B cell (primary cell): ENCODE measurements around the gene WTAP. TPM values are rescaled to one million over a fixed set of nuclear protein-coding genes. Genes with fewer than 3 reads are reported as not detected.

Experiments
- ATAC-seq: fragments of 200-7000 bp; cut with Tn5 transposase; one replicate; pipeline ENCODE4 v1.10.0; 2021; ENCODE audit warnings: low read depth, mild to moderate bottlenecking, moderate number of reproducible peaks, moderate library complexity
- CTCF ChIA-PET: fragments of 350-600 bp; sonication (Branson Sonifier 250); formaldehyde crosslinking; loops from one replicate; lab custom pipeline; 2021; ENCODE audit warnings: antibody characterized with exemption, inconsistent platforms; lab: Charles Lee
- POLR2A ChIA-PET: fragments of 350-600 bp; sonication (Branson Sonifier 250); formaldehyde crosslinking; loops from one replicate; lab custom pipeline; 2021; ENCODE audit warnings: antibody characterized with exemption; lab: Charles Lee
- DNase-seq: peaks from one replicate; pipeline ENCODE4 v3.0.0; 2013
- H2AFZ ChIP-seq: 2 replicates; pipeline ENCODE4 v1.6.1; 2012; ENCODE audit warnings: mild to moderate bottlenecking, low read depth, low read length; ENCODE audit not compliant: insufficient read depth, poor library complexity, severe bottlenecking
- H3K27ac ChIP-seq, 2 donors: 1 replicate in 1 of 2; 2 replicates in 1 of 2; pipeline ENCODE4 v1.5.1; 2012 to 2013; ENCODE audit warnings: low read length in 2 of 2, mild to moderate bottlenecking in 2 of 2, moderate library complexity in 1 of 2
- H3K27me3 ChIP-seq, 4 experiments: fragments of 200-600 bp in 1 of 4; sonication (generic) in 1 of 4; replicated peaks in 1 of 4; 1 replicate in 2 of 4; 2 replicates in 2 of 4; pipeline versions ENCODE4 v1.6.1 to v1.7.0; 2013 to 2016; ENCODE audit warnings: low read length in 3 of 4, mild to moderate bottlenecking in 2 of 4, mixed read lengths in 1 of 4, moderate library complexity in 1 of 4; ENCODE audit not compliant: insufficient read depth in 4 of 4, control insufficient read depth in 3 of 4; ENCODE audit errors: control extremely low read depth in 1 of 4
- H3K36me3 ChIP-seq, 2 experiments: replicated peaks in 1 of 2; 1 replicate in 1 of 2; 2 replicates in 1 of 2; pipeline versions ENCODE4 v1.6.1 to v1.7.1; 2013; ENCODE audit warnings: low read length in 1 of 2; ENCODE audit not compliant: insufficient read depth in 2 of 2, control insufficient read depth in 1 of 2; ENCODE audit errors: control extremely low read depth in 1 of 2, extremely low read depth in 1 of 2
- H3K4me1 ChIP-seq, 2 donors: fragments of 200-600 bp in 1 of 2; sonication (generic) in 1 of 2; 1 replicate in 1 of 2; 2 replicates in 1 of 2; pipeline versions ENCODE4 v1.5.1 to v1.6.1; 2013 to 2017; ENCODE audit warnings: low read length in 2 of 2; ENCODE audit not compliant: control insufficient read depth in 2 of 2, insufficient read depth in 2 of 2
- H3K4me2 ChIP-seq: replicated peaks from 2 replicates; pipeline ENCODE3; 2012; ENCODE audit warnings: mild to moderate bottlenecking, low read depth, low read length; ENCODE audit not compliant: poor library complexity, severe bottlenecking
- H3K4me3 ChIP-seq, 5 experiments: fragments of 200-600 bp in 1 of 5; sonication (generic) in 1 of 5; 1 replicate in 3 of 5; 2 replicates in 2 of 5; pipeline versions ENCODE4 v1.5.1 to v1.7.0; 2011 to 2016; ENCODE audit warnings: low read length in 4 of 5, mild to moderate bottlenecking in 4 of 5, low read depth in 2 of 5, control low read depth in 1 of 5, moderate library complexity in 1 of 5; ENCODE audit not compliant: insufficient read depth in 1 of 5; ENCODE audit errors: control extremely low read depth in 1 of 5, extremely low read depth in 1 of 5
- H3K79me2 ChIP-seq: fragments of 200-600 bp; sonication (generic); one replicate; pipeline ENCODE4 v1.6.0; 2016; ENCODE audit warnings: low read length; ENCODE audit not compliant: control insufficient read depth, insufficient read depth
- H3K9ac ChIP-seq: fragments of 200-600 bp; sonication (generic); 2 replicates; pipeline ENCODE4 v1.6.1; 2017; ENCODE audit warnings: mild to moderate bottlenecking, low read length, moderate library complexity
- H3K9me3 ChIP-seq, 3 donors: one replicate each; pipeline versions ENCODE4 v1.6.1 to v1.7.1; 2013; ENCODE audit warnings: low read length in 2 of 3; ENCODE audit not compliant: control insufficient read depth in 2 of 3, insufficient read depth in 1 of 3; ENCODE audit errors: control extremely low read depth in 1 of 3
- H4K20me1 ChIP-seq: 2 replicates; pipeline ENCODE4 v1.6.0; 2012; ENCODE audit warnings: mild to moderate bottlenecking, low read length; ENCODE audit not compliant: insufficient read depth, control insufficient read depth, poor library complexity, severe bottlenecking
- H3K27ac Mint-ChIP-seq: one replicate; pipeline ENCODE4 v1.8.0; 2021; ENCODE audit warnings: mixed read lengths
- H3K27me3 Mint-ChIP-seq: one replicate; pipeline ENCODE4 v1.8.0; 2021; ENCODE audit warnings: mixed read lengths
- H3K4me1 Mint-ChIP-seq: one replicate; pipeline ENCODE4 v1.8.0; 2021; ENCODE audit warnings: mixed read lengths
- H3K4me3 Mint-ChIP-seq: one replicate; pipeline ENCODE4 v1.8.0; 2021; ENCODE audit warnings: mixed read lengths
- H3K9me3 Mint-ChIP-seq: one replicate; pipeline ENCODE4 v1.8.0; 2022; ENCODE audit warnings: mixed read lengths; ENCODE audit not compliant: insufficient read depth
- EZH2 ChIP-seq: IDR thresholded peaks from 2 replicates; pipeline ENCODE4 v1.6.1; 2012; ENCODE audit warnings: borderline replicate concordance, low read depth, mild to moderate bottlenecking, moderate library complexity, low read length; ENCODE audit not compliant: insufficient read depth, poor library complexity, severe bottlenecking
- WGBS: methylation state at CpG from one replicate; pipeline ENCODE4 v1.1.5; 2013; ENCODE audit warnings: missing lambda C conversion rate; ENCODE audit not compliant: insufficient coverage; 5-methylcytosine and 5-hydroxymethylcytosine counted together
- intact Hi-C: fragments of 100-400 bp; cut with micrococcal nuclease; formaldehyde crosslinking; loops from one replicate; pipeline ENCODE4 v1.10.0; 2022
- polyA plus RNA-seq: library from polyadenylated mRNA; depleted of rRNA; stranded (reverse); fragments of >200 nt; gene quantifications from 2 replicates; pipeline ENCODE4 v1.2.3, GENCODE V29; 2012
- total RNA-seq, 2 donors: library from RNA; stranded (reverse); fragments of 120-200 nt in 1 of 2; gene quantifications; 1 replicate in 1 of 2; 2 replicates in 1 of 2; pipeline versions ENCODE4 v1.2.3 to v1.2.4, GENCODE V29; 2013 to 2022
- TF ChIP-seq, protein P1 (sequence below): fragments of 200-600 bp; IDR thresholded peaks from one replicate; pipeline ENCODE4 v1.8.0; 2022; ENCODE audit warnings: antibody characterized with exemption, mild to moderate bottlenecking

WTAP gene
- total and polyA plus RNA-seq, 2 donors (not counting 1 experiment from before 2014, with no cell fraction given): 34.2 to 165 TPM

GRCh38 chr6:159761129-159761872, 34.0 kb downstream of the WTAP start:
- H3K36me3 ChIP-seq: peaks cover 8 to 11% of the 10 kb centered on the region in 2 experiments
- ChIA-PET POLR2A (interaction anchor here (0.8 to 3.6 kb wide), 6 partner anchors 9 to 69 kb away, joined by 3 to 28 read pairs (median 6); partner anchors contain the start of genes MRPL18, SOD2, TCP1 and WTAP), CTCF (interaction anchor here (0.9 to 1.3 kb wide), 6 partner anchors 9 to 70 kb away, joined by 3 to 5 read pairs (median 4); partner anchors contain the start of genes MRPL18, SOD2 and TCP1)
- intact Hi-C loops: no loop called here
- H3K4me3 ChIP-seq: peak overlapping the region; percentile 83 to 99 (median 93)
- H3K4me2 ChIP-seq: peak overlapping the region; percentile 95
- H3K9ac ChIP-seq: peak overlapping the region; percentile 92
- peaks cover 20% of the 10 kb centered on the region for H3K79me2 ChIP-seq
- H3K27ac ChIP-seq: peak overlapping the region; percentile 95 to 96
- peaks cover 21% of the 10 kb centered on the region for H3K4me1 Mint-ChIP-seq
- H3K27me3 ChIP-seq: no peaks in the 10 kb centered on the region
- peak overlapping the region; percentile 96 for H3K27ac Mint-ChIP-seq
- H2AFZ ChIP-seq: peak overlapping the region; percentile 88
- H3K27me3 Mint-ChIP-seq: no peaks in the 10 kb centered on the region
- WGBS: 8% methylated on average over 44 of the region's 45 CpGs
- DNase-seq: no peak
- H3K4me1 ChIP-seq: peaks cover 17 to 19% of the 10 kb centered on the region in 2 donors
- H3K4me3 Mint-ChIP-seq: peak overlapping the region; percentile 95
- H4K20me1 ChIP-seq: no peaks in the 10 kb centered on the region
- no peaks in the 10 kb centered on the region for H3K9me3 Mint-ChIP-seq
- TF ChIP-seq, protein P1, sequence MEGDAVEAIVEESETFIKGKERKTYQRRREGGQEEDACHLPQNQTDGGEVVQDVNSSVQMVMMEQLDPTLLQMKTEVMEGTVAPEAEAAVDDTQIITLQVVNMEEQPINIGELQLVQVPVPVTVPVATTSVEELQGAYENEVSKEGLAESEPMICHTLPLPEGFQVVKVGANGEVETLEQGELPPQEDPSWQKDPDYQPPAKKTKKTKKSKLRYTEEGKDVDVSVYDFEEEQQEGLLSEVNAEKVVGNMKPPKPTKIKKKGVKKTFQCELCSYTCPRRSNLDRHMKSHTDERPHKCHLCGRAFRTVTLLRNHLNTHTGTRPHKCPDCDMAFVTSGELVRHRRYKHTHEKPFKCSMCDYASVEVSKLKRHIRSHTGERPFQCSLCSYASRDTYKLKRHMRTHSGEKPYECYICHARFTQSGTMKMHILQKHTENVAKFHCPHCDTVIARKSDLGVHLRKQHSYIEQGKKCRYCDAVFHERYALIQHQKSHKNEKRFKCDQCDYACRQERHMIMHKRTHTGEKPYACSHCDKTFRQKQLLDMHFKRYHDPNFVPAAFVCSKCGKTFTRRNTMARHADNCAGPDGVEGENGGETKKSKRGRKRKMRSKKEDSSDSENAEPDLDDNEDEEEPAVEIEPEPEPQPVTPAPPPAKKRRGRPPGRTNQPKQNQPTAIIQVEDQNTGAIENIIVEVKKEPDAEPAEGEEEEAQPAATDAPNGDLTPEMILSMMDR: no peak
- TF ChIP-seq EZH2: no peak
- no peak for ATAC-seq
- H3K9me3 ChIP-seq: no peaks in the 10 kb centered on the region
